Smooth muscle cell (in vitro differentiated cells): Measurements from ENCODE around the gene CDC14B. TPM values are rescaled to one million over a fixed set of nuclear protein-coding genes. Genes with fewer than 3 reads are reported as not detected.
A peak's percentile ranks its signal among the peaks of the same experiment; 100 is the strongest.

Experiments used
- DNase-seq: peaks from one replicate; lab custom pipeline; 2025; ENCODE audit not compliant: unreplicated experiment; lab: John Stamatoyannopoulos, UW
- H2AFZ ChIP-seq: fragments of 200-600 bp; sonication (generic); 2 replicates; pipeline ENCODE4 v1.6.0; 2016; ENCODE audit warnings: antibody characterized with exemption, low read depth, mild to moderate bottlenecking
- H3F3A ChIP-seq: fragments of 200-600 bp; sonication (generic); 2 replicates; pipeline ENCODE4 v1.6.0; 2017; ENCODE audit warnings: antibody characterized with exemption, low read depth
- H3K27ac ChIP-seq: fragments of 200-600 bp; sonication (generic); 2 replicates; pipeline ENCODE4 v1.5.1; 2016; ENCODE audit warnings: low read depth, mild to moderate bottlenecking
- H3K27me3 ChIP-seq: fragments of 200-600 bp; sonication (generic); 2 replicates; pipeline ENCODE4 v1.6.1; 2016; ENCODE audit warnings: low read depth, mild to moderate bottlenecking
- H3K36me3 ChIP-seq: fragments of 200-600 bp; sonication (generic); 2 replicates; pipeline ENCODE4 v1.5.1; 2016; ENCODE audit warnings: low read depth
- H3K4me1 ChIP-seq: fragments of 200-600 bp; sonication (generic); 2 replicates; pipeline ENCODE4 v1.5.1; 2016; ENCODE audit warnings: low read depth
- H3K4me2 ChIP-seq: fragments of 200-600 bp; sonication (generic); 2 replicates; pipeline ENCODE4 v1.6.0; 2016; ENCODE audit warnings: mild to moderate bottlenecking
- H3K4me3 ChIP-seq: fragments of 200-600 bp; sonication (generic); 2 replicates; pipeline ENCODE4 v1.5.1; 2016; ENCODE audit warnings: mild to moderate bottlenecking
- H3K79me2 ChIP-seq: fragments of 200-600 bp; sonication (generic); 2 replicates; pipeline ENCODE4 v1.6.0; 2016; ENCODE audit warnings: low read depth, mild to moderate bottlenecking
- H3K9ac ChIP-seq: fragments of 200-600 bp; sonication (generic); 2 replicates; pipeline ENCODE4 v1.6.0; 2016; ENCODE audit warnings: low read depth
- H3K9me3 ChIP-seq: fragments of 200-600 bp; sonication (generic); replicated peaks from 2 replicates; pipeline ENCODE4 v1.5.1; 2016; ENCODE audit warnings: low read depth
- H4K20me1 ChIP-seq: fragments of 200-600 bp; sonication (generic); 2 replicates; pipeline ENCODE4 v1.6.0; 2016; ENCODE audit warnings: low read depth
- CTCF ChIP-seq: fragments of 200-600 bp; sonication (generic); IDR thresholded peaks from 2 replicates; pipeline ENCODE4 v1.5.1; 2017; ENCODE audit warnings: borderline replicate concordance, mild to moderate bottlenecking, antibody characterized with exemption; ENCODE audit not compliant: insufficient read depth, poor library complexity, severe bottlenecking
- WGBS: methylation state at CpG from one replicate; pipeline ENCODE4 v1.1.7; 2016; ENCODE audit warnings: low lambda C conversion rate; 5-methylcytosine and 5-hydroxymethylcytosine counted together
- polyA plus RNA-seq: library from polyadenylated mRNA; unstranded; fragments of >200 nt; fragmentation: Nextera tagmentation; extraction: Ambion mirVana; gene quantifications from 2 replicates; pipeline ENCODE4 v1.2.1, GENCODE V29; 2016
- total RNA-seq: library from RNA; depleted of rRNA; stranded (reverse); fragments of >200 nt; gene quantifications from 2 replicates; pipeline ENCODE4 v1.2.3, GENCODE V29; 2014

CDC14B gene
- total and polyA plus RNA-seq, 2 experiments from 2014 or later: 5.7 to 16.0 TPM

GRCh38 chr9:96651626-96652025 is 32.0 kb upstream of the CDC14B start:
- no peaks in the 10 kb centered on the region for H3K9me3 ChIP-seq
- H4K20me1 ChIP-seq: no peaks in the 10 kb centered on the region
- H3K4me1 ChIP-seq: no peaks in the 10 kb centered on the region
- H3K27ac ChIP-seq: no peak overlapping the region
- H3K4me2 ChIP-seq: no peak overlapping the region
- peak; percentile 52 for TF ChIP-seq CTCF
- no peaks in the 10 kb centered on the region for H3K79me2 ChIP-seq
- H3K27me3 ChIP-seq: peaks cover 3% of the 10 kb centered on the region
- peaks cover 3% of the 10 kb centered on the region for H3K36me3 ChIP-seq
- no peak overlapping the region for H3K4me3 ChIP-seq
- H3K9ac ChIP-seq: no peak overlapping the region
- no peak for DNase-seq
- H3F3A ChIP-seq: no peaks in the 10 kb centered on the region
- H2AFZ ChIP-seq: no peak overlapping the region

GRCh38 chr9:96649620-96650324 is 30.1 kb upstream of the CDC14B start:
- WGBS: 100% methylated on average over 1 of the region's 1 CpG
- Histone ChIP-seq H3K79me2 (no peaks in the 10 kb centered on the region), H3K4me3 (no peak overlapping the region), H3K36me3 (peaks cover 3% of the 10 kb centered on the region), H3K27ac (no peak overlapping the region), H3F3A (no peaks in the 10 kb centered on the region), H2AFZ (no peak overlapping the region), H3K9ac (no peak overlapping the region), H4K20me1 (no peaks in the 10 kb centered on the region), H3K4me1 (no peaks in the 10 kb centered on the region), H3K27me3 (no peaks in the 10 kb centered on the region), H3K4me2 (no peak overlapping the region), H3K9me3 (no peaks in the 10 kb centered on the region)
- DNase-seq: no peak
- TF ChIP-seq CTCF: no peak

GRCh38 chr9:96646081-96646991 is 26.7 kb upstream of the CDC14B start:
- no peak for TF ChIP-seq CTCF
- Histone ChIP-seq H3K4me1 (no peaks in the 10 kb centered on the region), H3F3A (no peaks in the 10 kb centered on the region), H3K4me2 (no peak overlapping the region), H2AFZ (no peak overlapping the region), H3K4me3 (no peak overlapping the region), H3K9me3 (no peaks in the 10 kb centered on the region), H3K79me2 (no peaks in the 10 kb centered on the region), H4K20me1 (no peaks in the 10 kb centered on the region), H3K27ac (no peak overlapping the region), H3K27me3 (no peaks in the 10 kb centered on the region), H3K9ac (no peak overlapping the region), H3K36me3 (peaks cover 3% of the 10 kb centered on the region)
- no peak for DNase-seq
- 94% methylated on average over 13 of the region's 13 CpGs for WGBS
